GM12878 (cell line): ENCODE results near the gene PDE8B. TPM values are rescaled to one million over a fixed set of nuclear protein-coding genes. Genes with fewer than 3 reads are reported as not detected.

ENCODE experiments used
- ATAC-seq: fragments of 200-7000 bp; cut with Tn5 transposase; 3 replicates; pipeline ENCODE4 v1.9.1; 2020; ENCODE audit warnings: mild to moderate bottlenecking, moderate library complexity
- BruUV-seq: library from RNA; stranded (reverse); fragments of 400-500 nt; replicated peaks from 2 replicates; lab custom pipeline; 2021; lab: Mats Ljungman, UMichigan
- CTCF ChIA-PET: fragments of 300-600 bp; sonication (Branson Sonifier 250); formaldehyde crosslinking; extraction: SDS; loops from one replicate; lab custom pipeline; 2021; ENCODE audit warnings: inconsistent platforms; lab: Yijun Ruan, JAX
- POLR2A ChIA-PET: fragments of 350-600 bp; formaldehyde crosslinking; extraction: SDS; loops from one replicate; lab custom pipeline; 2021; ENCODE audit warnings: inconsistent platforms; lab: Charles Lee
- RAD21 ChIA-PET: fragments of 300-600 bp; sonication (Branson Sonifier 250); formaldehyde crosslinking; loops from one replicate; lab custom pipeline; 2023; ENCODE audit warnings: antibody characterized with exemption; ENCODE audit not compliant: unreplicated experiment; lab: Charles Lee
- SMC1A ChIA-PET: fragments of 300-600 bp; sonication (Branson Sonifier 250); formaldehyde crosslinking; loops from one replicate; lab custom pipeline; 2023; ENCODE audit not compliant: unreplicated experiment, uncharacterized antibody; lab: Charles Lee
- DNase-seq: peaks from one replicate; pipeline ENCODE4 v3.0.0-alpha.2; 2011; ENCODE audit warnings: low read depth, low spot score
- FAIRE-seq: peaks from 3 replicates; lab custom pipeline; 2011; peaks lifted over from hg19 to GRCh38; lab: Jason Lieb, UNC
- H2AFZ ChIP-seq: 2 replicates; pipeline ENCODE4 v1.6.0; 2011; ENCODE audit warnings: low read depth, low read length, control low read depth; ENCODE audit not compliant: control insufficient read depth
- H3K27ac ChIP-seq: 2 replicates; pipeline ENCODE4 v1.5.1; 2011; ENCODE audit warnings: control low read depth; ENCODE audit not compliant: control insufficient read depth, insufficient read depth
- H3K27me3 ChIP-seq, 2 experiments: replicated peaks in 1 of 2; 2 replicates each; pipeline versions ENCODE4 v1.6.0 to v1.6.1; 2011; ENCODE audit warnings: low read length in 1 of 2; ENCODE audit not compliant: control insufficient read depth in 2 of 2, insufficient read depth in 2 of 2
- H3K36me3 ChIP-seq, 2 experiments: 2 replicates each; pipeline ENCODE4 v1.5.1; 2011; ENCODE audit warnings: low read length in 1 of 2; ENCODE audit not compliant: control insufficient read depth in 2 of 2, insufficient read depth in 2 of 2
- H3K4me1 ChIP-seq: 2 replicates; pipeline ENCODE4 v1.6.1; 2011; ENCODE audit warnings: mild to moderate bottlenecking, low read length, moderate library complexity, mixed read lengths; ENCODE audit not compliant: control insufficient read depth, insufficient read depth
- H3K4me2 ChIP-seq: 2 replicates; pipeline ENCODE4 v1.6.0; 2011; ENCODE audit warnings: control low read depth; ENCODE audit not compliant: control insufficient read depth, insufficient read depth
- H3K4me3 ChIP-seq: fragments of 200-600 bp; sonication (generic); 2 replicates; pipeline ENCODE4 v1.5.1; 2016
- H3K79me2 ChIP-seq: 2 replicates; pipeline ENCODE4 v1.6.0; 2011; ENCODE audit warnings: low read length; ENCODE audit not compliant: control insufficient read depth, insufficient read depth
- H3K9ac ChIP-seq: 2 replicates; pipeline ENCODE4 v1.8.0; 2011; ENCODE audit warnings: low read length, control low read depth, mixed read lengths; ENCODE audit not compliant: control insufficient read depth, insufficient read depth
- H3K9me3 ChIP-seq: replicated peaks from 3 replicates; pipeline ENCODE4 v1.5.1; 2011; ENCODE audit warnings: mild to moderate bottlenecking, low read length; ENCODE audit not compliant: control insufficient read depth, insufficient read depth
- H4K20me1 ChIP-seq: 2 replicates; pipeline ENCODE4 v1.6.0; 2011; ENCODE audit not compliant: control insufficient read depth, insufficient read depth
- ATF7 ChIP-seq: fragments of 450-650 bp; IDR thresholded peaks from 2 replicates; pipeline ENCODE4 v1.6.1; 2016; ENCODE audit warnings: low read depth, mild to moderate bottlenecking
- CBX3 ChIP-seq: fragments of 200-600 bp; sonication (generic); IDR thresholded peaks from 2 replicates; pipeline ENCODE4 v1.6.1; 2016; ENCODE audit warnings: low read depth, borderline replicate concordance
- CHD4 ChIP-seq: fragments of 200-600 bp; sonication (generic); IDR thresholded peaks from 2 replicates; pipeline ENCODE4 v1.6.1; 2016; ENCODE audit warnings: mild to moderate bottlenecking
- MYC ChIP-seq: IDR thresholded peaks from 2 replicates; pipeline ENCODE4 v1.6.1; 2011; ENCODE audit warnings: mild to moderate bottlenecking, low read length, moderate library complexity, inconsistent platforms; ENCODE audit not compliant: insufficient read depth, insufficient replicate concordance, insufficient read length, severe bottlenecking
- POLR2A ChIP-seq: IDR thresholded peaks from 2 replicates; pipeline ENCODE4 v1.6.1; 2011; ENCODE audit warnings: low read depth, mild to moderate bottlenecking, low read length
- SRF ChIP-seq, 2 experiments: IDR thresholded peaks; 2 replicates each; pipeline ENCODE4 v1.6.1; 2011; ENCODE audit warnings: low read depth in 2 of 2, low read length in 2 of 2, mild to moderate bottlenecking in 1 of 2, moderate library complexity in 1 of 2
- TARDBP ChIP-seq: IDR thresholded peaks from 2 replicates; pipeline ENCODE4 v1.6.1; 2016; ENCODE audit warnings: borderline replicate concordance
- WGBS: methylation state at CpG from one replicate; pipeline ENCODE4 v1.1.6; 2016; ENCODE audit warnings: low lambda C conversion rate; ENCODE audit not compliant: insufficient replicate concordance, insufficient coverage; ENCODE audit errors: missing lambda C conversion rate; 5-methylcytosine and 5-hydroxymethylcytosine counted together
- in situ Hi-C: fragments of 300-500 bp; cut with MboI; formaldehyde crosslinking; loops from 9 replicates; pipeline ENCODE4 v1.14.3; 2018; ENCODE audit warnings: mixed read lengths
- intact Hi-C: fragments of 100-400 bp; cut with micrococcal nuclease; formaldehyde crosslinking; loops from one replicate; pipeline ENCODE4 v1.14.2; 2022; ENCODE audit not compliant: unreplicated experiment
- polyA plus RNA-seq, 11 experiments: library from polyadenylated mRNA; depleted of rRNA in 4 of 11; unstranded in 6 of 11; stranded (reverse) in 5 of 11; fragments of >200 nt; fragmentation: Nextera tagmentation in 4 of 11; fragmentation: Illumina TruSeq in 1 of 11; extraction: Ambion mirVana in 4 of 11; extraction: Trizol in 1 of 11; gene quantifications; 1 replicate in 1 of 11; 2 replicates in 10 of 11; pipeline versions ENCODE4 v1.2.1 to v1.2.3, GENCODE V29; 2011 to 2016; ENCODE audit warnings: inconsistent platforms in 2 of 11, missing spikeins in 2 of 11, low read depth in 1 of 11
- total RNA-seq, 4 experiments: library from RNA; depleted of rRNA in 3 of 4; stranded (reverse); fragments of >200 nt in 3 of 4; fragmentation: Illumina TruSeq in 1 of 4; extraction: Trizol in 1 of 4; gene quantifications; 2 replicates each; pipeline versions ENCODE4 v1.2.1 to v1.2.3, GENCODE V29; 2013 to 2021
- TF ChIP-seq, protein P1 (sequence below): fragments of 450-650 bp; IDR thresholded peaks from 2 replicates; pipeline ENCODE4 v1.6.1; 2016; ENCODE audit warnings: mild to moderate bottlenecking
- TF ChIP-seq, protein P2 (sequence below): IDR thresholded peaks from 2 replicates; pipeline ENCODE4 v1.6.1; 2011; ENCODE audit warnings: borderline replicate concordance, low read depth, mild to moderate bottlenecking, moderate library complexity, mixed read lengths, low read length; ENCODE audit not compliant: insufficient read depth; ENCODE audit errors: extremely low read length

PDE8B gene
- total and polyA plus RNA-seq, 10 of the 15 experiments (the other 5 are each of a cell fraction or from before 2014, with no cell fraction given): 0.03 to 0.44 (median 0.20) TPM; not detected in 3

DNA sequence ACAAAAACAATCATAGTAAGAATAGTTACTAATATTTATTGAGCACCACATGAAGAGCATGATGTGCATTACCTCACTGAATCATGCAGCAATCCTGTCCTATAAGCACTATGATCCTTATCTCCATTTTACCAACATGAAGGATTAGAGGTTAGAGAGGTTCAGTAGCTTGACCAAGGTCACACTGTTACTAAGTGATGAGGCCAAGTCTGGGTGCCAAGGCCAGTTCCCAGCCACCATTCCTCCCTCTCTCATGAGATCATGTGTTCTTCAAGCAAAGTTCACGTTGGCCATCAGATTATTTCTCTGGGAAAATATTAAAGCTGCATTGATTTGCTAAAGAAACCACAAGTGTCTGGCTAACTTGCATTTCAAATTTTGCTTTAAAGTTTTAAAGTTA is 31.0 kb downstream of the PDE8B start:
- BruUV-seq: no TSS peak
- Histone ChIP-seq H3K4me1 (no peaks in the 10 kb centered on the region), H3K27me3 (0 out of 4 replicates have a peak, but pooled peaks cover 0 to 2% of the 10 kb centered on the region in 2 experiments), H2AFZ (no peak overlapping the region), H4K20me1 (no peaks in the 10 kb centered on the region), H3K9me3 (no peaks in the 10 kb centered on the region), H3K27ac (no peak overlapping the region), H3K4me2 (no peak overlapping the region), H3K9ac (no peak overlapping the region), H3K36me3 (no peaks in the 10 kb centered on the region), H3K79me2 (no peaks in the 10 kb centered on the region), H3K4me3 (no peak overlapping the region)
- FAIRE-seq: no peak
- ChIA-PET SMC1A (interaction anchor here (1.3 kb wide), 1 partner anchor 8 kb away, joined by 3 read pairs; no protein-coding TSS in a partner anchor), POLR2A (no interaction called here), CTCF (no interaction called here), RAD21 (no interaction called here)
- DNase-seq: no peak
- intact Hi-C loops: loop anchor here (10.0 kb wide), 1 partner anchor 377 kb away; no protein-coding TSS in a partner anchor
- 5% methylated on average over 1 of the region's 1 CpG for WGBS
- TF ChIP-seq TARDBP: no peak
- no peak for TF ChIP-seq SRF (IDR thresholded peaks at IDR 0.05; ENCODE audit: low read depth in 2 of 2, low read length in 2 of 2)
- TF ChIP-seq, protein P1, sequence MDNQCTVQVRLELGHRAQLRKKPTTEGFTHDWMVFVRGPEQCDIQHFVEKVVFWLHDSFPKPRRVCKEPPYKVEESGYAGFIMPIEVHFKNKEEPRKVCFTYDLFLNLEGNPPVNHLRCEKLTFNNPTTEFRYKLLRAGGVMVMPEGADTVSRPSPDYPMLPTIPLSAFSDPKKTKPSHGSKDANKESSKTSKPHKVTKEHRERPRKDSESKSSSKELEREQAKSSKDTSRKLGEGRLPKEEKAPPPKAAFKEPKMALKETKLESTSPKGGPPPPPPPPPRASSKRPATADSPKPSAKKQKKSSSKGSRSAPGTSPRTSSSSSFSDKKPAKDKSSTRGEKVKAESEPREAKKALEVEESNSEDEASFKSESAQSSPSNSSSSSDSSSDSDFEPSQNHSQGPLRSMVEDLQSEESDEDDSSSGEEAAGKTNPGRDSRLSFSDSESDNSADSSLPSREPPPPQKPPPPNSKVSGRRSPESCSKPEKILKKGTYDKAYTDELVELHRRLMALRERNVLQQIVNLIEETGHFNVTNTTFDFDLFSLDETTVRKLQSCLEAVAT: no peak
- TF ChIP-seq, protein P2, sequence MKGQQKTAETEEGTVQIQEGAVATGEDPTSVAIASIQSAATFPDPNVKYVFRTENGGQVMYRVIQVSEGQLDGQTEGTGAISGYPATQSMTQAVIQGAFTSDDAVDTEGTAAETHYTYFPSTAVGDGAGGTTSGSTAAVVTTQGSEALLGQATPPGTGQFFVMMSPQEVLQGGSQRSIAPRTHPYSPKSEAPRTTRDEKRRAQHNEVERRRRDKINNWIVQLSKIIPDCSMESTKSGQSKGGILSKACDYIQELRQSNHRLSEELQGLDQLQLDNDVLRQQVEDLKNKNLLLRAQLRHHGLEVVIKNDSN: no peak
- TF ChIP-seq POLR2A: no peak
- TF ChIP-seq CBX3: no peak
- TF ChIP-seq MYC: no peak
- no peak for TF ChIP-seq ATF7
- TF ChIP-seq CHD4: no peak
- ATAC-seq: no peak
- in situ Hi-C loops: no loop called here
